Stimulated activated CD4-positive, alpha-beta T cell treated with anti-CD3 and anti-CD28 coated beads, Interleukin-2, amount 100 ng/mL, for 24 hours (primary cell): Measurements from ENCODE around the gene CKLF.
"Not testable (repeated sequence)": the region's sequence is repeated elsewhere in the genome, so short reads cannot be mapped to it uniquely, and the experiment has no call there.

Experiments
- DNase-seq, 2 donors: peaks; one replicate each; pipeline ENCODE4 v3.0.0-alpha.2; 2020

The CKLF gene, protein sequence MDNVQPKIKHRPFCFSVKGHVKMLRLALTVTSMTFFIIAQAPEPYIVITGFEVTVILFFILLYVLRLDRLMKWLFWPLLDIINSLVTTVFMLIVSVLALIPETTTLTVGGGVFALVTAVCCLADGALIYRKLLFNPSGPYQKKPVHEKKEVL

DNA sequence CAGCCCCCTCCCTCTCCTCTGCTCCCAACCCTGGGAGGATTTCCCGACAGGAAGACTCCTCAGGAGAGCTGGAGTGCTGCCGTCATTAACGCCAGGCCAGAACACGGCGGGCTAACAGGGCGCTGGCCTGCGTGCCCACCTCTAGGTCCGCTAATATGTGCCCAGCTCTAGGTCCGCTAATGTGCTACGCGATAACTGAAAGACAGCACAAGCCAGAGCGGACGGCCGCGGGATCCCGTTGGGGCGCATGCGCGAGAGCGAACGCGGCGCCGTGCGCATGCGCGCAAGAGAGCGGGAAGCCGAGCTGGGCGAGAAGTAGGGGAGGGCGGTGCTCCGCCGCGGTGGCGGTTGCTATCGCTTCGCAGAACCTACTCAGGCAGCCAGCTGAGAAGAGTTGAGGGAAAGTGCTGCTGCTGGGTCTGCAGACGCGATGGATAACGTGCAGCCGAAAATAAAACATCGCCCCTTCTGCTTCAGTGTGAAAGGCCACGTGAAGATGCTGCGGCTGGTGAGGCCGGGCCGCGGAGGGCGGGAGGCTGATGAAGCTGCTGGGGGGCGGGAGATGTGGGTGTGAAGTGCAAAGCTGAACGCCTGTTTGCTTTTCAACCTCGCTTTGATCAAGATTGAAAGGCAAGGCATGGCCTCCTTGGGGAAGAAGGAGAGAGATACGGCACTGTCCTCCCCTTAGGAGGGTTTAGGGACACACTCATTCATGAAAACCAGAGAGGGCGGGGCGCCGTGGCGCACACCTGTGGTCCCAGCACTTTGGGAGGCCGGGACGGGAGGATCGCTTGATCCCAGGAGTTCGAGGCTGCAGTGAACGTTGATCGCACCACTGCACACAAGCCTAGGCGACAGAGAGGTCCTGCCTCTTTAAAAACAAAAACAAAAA is at the start of gene CKLF:
Gene CKLF (plus strand): TSS at position 291 of the 892 bp plus-strand sequence. CDS start 140 bp downstream, at position 431.
- peak; percentile 89 to 91 for DNase-seq

DNA sequence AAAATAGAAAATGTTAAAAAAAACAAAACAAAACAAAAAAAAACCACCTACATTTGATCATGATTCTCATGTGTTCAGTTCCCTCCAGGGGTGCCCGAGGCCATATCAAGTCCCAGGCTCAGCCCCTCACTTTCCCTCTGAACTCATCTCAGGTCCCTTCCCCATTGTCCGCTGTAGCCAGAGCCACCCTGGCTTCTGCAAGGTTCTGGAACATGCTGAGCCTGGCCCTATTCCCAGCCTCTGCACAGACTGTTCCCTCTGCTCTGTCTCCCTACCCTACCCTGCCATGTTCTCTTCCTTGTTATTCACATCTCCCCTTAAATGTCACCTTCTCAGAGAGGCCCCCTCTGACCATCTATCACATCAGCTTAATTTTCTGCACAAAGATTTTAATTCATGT is 49.3 kb upstream of the CKLF start:
- DNase-seq = no peak

DNA sequence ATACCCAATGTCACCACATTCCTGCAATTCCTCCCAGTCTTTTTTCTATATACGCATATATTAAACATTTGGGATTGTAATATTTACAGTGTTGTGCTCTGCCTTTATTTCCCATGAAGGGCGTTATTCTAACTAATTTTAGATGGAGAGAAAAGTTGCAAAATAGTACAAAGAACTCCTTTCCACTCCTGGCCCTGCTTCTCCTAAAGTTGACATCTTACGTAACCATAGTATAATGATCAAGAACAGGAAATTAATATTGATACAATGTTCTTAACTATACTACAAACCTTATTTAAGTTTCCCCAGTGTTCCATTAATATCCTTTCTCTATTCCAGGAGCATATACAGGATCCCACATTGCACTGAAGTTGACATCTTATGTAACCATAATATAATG is 48.8 kb upstream of the CKLF start:
- no peak for DNase-seq

DNA sequence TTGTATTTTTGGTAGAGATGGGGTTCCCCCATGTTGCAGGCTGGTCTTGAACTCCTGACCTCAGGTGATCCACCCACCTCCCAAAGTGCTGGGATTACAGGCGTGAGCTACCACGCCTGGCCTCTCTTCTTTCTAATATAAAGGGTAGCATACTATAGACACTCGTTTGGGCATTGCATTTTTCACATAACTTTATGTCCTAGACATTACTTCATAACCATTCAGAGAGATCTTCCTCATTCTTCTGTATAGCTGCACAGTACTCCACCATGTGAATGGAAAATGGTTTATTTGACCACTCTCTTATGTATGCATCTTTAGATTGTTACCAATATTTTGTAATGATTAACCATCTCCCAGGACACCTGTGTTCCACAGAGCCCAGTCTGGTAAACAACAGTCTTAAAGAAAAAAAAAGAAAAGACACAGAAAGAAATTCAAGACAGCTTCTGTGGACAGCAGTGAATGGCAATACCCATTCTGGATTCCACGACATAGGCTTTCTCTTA is 44.6 kb upstream of the CKLF start:
- no peak for DNase-seq

DNA sequence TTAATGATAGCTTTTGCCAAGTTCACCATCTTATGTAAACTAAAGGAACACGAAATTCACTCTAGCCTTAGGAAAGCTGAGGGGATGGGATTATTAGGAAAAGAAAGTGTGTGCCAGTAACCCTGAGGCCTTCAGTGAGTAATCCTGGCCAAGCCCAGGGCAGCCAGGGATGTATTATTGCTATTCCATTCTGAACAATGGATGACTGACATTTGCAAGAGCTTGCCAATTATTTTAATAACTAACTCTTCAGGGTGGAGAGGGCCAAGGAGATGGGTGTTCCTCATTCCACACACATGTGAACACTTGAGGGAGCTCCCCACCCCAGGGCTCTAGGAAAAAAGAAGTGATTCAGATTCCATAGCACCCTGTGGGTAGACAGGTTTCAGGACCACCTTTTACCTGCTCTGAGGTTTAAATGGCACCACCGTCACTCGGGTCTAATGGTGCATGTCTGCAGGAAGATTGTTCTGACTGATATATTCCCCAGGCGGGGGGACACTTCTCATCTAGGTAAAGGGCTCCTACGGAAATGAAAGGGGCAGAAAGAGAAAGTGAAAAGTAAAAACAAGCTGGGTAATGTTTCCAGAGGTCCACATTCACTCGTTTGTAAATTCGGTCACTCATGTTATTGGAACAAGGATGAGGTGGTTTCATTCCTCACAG is 44.0 kb upstream of the CKLF start:
- no peak for DNase-seq

DNA sequence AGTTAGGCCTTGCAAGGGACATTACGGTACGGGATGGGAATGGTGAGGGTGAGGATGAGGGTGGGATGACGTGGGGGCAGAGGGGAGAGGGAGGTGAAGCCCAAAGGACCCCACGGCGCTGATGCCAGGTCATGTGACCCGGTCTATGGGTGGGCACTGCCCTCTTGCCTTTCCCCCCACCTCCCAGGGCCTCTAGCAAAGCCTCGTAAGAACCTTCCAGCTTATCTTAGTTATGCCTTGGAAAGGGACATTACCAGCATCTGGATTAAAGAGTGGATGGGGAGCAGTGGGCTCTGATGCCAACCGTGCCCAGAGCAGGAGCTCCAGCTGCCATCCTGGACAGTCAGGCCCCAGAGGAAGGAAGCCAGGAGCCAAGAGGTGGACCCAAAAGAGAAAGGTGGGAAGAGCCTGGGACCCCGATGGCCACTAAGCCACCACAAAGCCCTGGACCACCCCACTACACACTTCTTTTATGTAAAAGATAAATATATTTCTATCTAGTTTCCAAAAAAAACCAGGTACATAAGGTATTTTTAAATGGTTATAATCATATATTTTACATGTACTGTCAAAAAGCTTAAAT is 43.4 kb upstream of the CKLF start:
- no peak for DNase-seq

DNA sequence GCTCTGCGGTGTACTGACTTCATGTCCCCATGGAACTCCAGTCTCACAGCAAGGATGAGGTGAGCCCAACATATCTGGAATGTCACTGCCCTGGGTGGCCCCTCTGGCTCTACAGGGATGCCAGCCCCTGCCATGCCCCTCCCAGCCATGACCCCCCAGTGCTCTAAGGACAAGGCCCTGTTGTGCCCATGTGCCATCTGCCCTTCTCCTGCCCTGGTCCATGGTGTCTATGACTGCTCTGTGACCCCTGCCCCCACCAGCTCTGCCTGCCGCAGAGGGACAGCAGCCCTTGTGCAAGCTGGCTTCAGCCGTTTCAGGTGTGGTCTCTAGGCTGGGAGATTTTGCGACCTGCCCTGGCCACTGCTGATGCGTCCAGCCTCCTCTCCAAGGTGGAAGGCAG is 42.8 kb upstream of the CKLF start:
- no peak for DNase-seq

DNA sequence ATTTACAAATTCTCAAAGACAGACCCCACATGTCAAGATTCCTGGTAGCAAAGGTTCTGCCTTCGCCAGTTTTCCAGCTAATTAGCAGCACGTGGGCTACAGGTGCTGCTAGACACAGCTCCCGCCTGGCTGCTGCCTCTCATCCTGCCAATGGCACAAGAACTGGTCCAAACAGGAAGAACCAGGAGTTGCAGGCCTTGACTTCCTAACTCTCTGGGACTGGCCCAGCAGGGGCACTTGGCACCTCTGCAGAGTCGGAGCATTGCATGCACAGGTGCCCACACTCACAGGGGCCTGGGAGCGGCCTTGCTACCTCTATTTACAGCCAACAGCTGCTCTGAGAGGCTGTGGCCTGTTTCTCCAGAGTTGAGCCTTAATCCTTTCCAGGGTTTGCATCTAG is 42.1 kb upstream of the CKLF start:
- no peak for DNase-seq

DNA sequence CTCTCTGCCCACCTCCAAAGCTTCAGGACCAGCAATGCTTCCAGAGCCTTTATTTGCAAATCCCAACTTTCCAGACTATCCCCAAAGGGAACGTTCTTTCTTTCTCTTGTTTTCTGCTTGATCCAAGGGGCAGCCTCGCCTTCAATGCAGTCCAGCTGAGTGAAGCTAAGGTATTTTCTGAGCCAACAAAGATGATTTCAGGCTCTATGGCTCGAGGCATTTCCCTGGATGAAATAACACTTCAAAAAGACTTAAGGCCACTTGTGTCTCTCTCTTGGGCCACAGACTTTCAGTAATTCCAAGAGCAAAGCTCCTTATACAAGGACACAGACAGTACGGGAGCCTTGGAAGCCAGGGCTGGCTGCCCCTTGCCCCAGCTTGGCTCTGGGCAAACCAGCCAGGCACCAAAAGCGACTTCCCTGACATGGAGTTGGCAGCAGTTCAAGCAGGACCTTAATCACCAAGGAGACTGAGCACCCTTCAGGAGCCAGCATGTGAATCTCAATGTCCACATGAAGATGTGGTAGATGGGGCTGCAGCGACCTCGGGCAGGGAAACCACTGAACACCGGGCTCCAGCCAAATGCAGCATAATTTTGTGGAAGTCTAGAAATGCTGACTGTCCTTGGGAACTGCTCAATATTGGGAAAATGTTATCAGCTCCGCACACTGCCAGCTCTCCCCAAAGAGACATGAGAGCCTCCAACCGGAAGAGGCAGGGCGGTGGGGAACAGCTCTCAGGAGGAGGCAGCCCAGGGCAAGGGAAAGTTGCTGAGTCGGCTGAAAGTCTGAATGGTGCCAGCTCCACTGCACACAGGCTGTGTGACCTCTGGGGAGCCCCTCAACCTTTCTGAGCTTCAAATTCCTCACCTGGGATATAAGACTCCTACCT is 41.4 kb upstream of the CKLF start:
- no peak for DNase-seq

DNA sequence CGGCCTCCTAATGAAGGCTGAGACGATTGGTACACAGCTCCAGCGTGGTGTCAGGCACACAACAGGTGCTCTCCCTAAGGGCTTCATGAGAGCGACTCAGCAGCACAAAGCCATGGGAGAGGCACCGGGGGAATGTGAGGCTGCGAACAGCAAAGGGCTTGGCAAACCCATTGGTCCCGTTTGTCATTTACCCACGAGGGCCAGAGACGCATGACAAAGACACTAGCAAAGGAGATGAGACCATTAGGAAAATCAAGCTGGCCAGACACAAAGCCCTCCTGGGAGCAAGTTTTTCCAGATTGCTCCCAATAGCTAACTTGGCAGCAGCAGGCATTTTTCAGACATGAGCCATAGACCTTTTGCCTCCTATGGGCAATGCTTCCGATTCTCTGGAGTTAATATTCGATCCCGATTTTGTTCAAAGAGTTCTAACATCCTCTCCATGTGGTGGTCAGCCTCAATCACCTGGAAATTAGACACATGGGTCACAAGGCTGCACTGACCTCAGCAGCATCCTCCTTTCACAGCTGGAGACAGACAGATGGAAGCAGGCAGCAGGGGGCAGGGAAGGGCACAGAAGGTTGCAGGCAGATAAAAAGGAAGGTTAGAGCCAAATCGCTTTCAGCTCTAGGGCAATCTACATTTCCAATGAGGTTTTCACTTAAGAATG is 40.6 kb upstream of the CKLF start:
- no peak for DNase-seq

DNA sequence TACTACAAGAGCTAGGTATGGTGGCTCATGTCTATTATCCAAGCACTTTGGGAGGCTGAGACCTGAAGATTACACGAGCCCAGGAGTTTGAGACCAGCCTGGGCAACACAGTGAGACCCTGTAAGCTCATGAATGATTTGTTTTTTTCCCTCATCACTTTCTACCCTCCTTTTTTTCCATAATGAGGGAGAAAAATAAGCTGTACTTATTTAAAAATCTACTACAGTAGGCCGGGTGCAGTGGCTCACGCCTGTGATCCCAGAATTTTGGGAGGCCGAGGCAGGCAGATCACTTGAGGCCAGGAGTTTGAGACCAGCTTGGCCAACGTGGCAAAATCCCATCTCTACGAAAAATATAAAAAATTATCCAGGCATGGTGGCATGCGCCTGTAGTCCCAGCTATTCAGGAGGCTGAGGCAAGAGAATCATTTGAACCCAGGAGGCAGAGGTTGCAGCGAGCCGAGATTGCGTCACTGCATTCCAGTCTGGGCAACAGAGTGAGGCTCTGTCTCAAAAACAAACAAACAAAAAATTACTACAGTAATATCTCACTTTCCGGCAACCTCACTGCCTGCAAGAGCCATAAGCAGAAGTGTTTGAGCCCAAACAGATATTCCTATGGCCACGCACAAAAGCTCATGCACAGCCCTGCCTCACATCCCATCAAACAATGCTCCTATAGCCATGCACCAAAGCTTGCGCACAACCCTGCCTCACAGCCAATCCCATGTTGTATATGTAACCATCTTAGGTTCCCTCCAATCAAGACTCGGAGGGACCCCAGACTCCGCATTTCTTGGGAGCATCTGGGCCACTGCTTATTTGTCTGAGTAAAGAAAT is 39.9 kb upstream of the CKLF start:
- DNase-seq = no peak

DNA sequence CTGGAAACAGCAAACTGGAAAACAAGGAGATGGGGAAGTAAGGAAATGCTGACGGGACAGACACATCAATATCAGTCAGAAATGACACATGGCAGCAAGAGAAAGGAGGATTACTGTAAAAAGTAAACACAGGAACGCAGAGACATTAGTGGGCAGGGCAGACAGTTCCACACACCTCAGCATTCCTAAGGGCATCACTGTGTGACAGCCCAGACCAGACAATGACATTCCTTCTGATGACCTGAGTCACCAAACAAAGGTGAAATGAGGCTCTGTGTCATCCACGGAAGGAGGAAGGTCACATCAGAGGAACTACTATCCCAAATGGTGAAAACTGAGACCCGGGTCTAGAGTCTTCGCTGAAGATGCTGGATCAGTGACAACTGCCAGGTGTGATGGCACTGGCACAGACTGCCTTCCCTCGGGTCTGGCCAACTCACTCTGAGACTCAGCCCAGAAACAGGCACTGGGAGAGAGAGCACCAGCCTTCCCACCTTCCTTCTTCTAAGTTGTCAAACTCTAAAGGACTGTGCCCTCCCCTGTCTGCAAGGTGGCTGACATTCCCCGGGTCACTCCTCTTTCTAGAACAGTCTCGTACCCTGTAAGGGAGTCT is 39.2 kb upstream of the CKLF start:
- DNase-seq = no peak

DNA sequence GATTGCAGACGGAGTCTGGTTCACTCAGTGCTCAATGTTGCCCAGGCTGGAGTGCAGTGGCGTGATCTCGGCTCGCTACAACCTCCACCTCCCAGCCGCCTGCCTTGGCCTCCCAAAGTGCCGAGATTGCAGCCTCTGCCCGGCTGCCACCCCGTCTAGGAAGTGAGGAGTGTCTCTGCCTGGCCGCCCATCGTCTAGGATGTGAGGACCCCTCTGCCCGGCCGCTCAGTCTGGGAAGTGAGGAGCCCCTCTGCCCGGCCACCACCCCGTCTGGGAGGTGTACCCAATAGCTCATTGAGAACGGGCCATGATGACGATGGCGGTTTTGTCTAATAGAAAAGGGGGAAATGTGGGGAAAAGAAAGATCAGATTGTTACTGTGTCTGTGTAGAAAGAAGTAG is 38.0 kb upstream of the CKLF start:
- DNase-seq = not testable (repeated sequence)

DNA sequence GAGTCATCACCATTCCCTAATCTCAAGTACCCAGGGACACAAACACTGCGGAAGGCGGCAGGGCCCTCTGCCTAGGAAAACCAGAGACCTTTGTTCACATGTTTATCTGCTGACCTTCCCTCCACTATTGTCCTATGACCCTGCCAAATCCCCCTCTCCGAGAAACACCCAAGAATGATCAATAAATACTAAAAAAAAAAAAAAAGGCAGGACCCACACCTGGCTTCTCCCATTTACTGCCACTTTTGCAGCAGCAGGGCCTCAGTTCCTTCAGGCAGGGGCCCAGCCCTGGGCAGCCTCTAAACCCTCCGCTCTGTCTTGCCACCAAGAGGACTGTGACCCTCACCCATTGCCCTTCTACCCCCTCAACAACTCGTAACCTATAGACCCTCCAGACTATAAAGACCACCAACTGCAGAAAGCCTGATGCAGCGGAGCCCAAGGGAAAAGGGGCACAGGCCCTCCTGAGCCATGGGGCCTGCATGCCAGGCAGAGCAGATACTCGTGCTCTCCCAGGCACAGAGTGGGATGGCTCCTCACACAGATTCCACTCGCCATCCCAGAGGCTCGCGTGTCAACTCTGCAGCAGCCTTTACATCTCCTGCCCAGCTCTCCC is 37.3 kb upstream of the CKLF start:
- DNase-seq = not testable (repeated sequence)

DNA sequence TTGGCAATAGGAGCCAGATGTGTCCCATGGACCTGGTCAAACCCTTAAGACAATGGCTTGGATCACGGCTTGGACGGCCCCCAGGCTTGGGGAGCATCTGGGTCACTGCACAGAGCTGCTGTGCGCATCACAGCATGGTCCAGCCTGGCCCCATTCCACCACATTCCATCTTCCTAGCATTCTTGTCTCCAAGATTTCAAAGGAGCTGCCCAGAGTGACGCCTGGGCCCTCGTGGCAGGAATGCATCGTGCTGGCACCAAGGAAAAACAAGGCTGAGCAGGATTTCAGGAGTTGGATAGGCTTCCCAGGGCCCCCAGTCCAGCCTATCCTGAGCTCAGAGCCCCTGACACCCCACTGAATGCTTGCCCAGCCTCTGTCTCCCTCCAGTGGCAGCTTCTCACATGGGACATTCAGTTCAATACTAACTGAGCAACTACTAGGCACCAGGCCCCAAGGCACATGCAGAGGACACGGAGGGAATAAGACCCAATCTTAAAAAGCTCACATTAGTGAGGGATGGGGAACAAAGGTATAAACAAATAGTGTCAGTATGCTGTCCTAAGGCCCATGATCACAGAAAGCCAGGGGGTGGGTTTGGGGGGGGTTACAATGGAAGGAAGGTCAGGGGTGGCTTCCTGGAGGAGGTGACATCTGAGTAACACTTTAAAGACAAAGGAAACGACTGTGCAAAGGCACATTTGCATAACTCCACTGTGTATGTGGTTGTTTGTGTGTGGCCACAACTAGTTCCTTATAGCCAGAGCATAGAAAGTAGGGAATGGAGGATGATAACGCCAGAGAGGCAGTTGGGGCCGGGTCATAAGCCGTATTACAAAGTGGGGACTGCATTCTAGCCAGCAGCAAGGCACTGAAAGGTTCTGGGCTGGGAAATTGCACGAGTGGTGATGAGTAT is 36.5 kb upstream of the CKLF start:
- DNase-seq = peak in 1 of 2 donors; percentile 37

DNA sequence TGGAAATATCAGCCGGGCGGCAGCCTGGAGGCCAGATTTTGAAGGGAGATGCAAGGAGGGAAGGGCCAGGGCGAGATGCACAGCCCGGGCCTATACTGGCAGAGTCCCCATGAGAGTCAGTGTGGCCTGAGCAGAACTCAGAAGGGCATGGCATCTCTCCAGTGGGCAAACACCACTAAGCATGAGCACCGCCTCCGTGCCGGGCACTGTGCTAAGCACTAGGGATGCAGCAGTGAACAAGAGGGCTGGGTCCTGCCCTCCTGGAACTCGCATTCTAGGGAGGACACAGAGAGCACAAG is 35.9 kb upstream of the CKLF start:
- no peak for DNase-seq

DNA sequence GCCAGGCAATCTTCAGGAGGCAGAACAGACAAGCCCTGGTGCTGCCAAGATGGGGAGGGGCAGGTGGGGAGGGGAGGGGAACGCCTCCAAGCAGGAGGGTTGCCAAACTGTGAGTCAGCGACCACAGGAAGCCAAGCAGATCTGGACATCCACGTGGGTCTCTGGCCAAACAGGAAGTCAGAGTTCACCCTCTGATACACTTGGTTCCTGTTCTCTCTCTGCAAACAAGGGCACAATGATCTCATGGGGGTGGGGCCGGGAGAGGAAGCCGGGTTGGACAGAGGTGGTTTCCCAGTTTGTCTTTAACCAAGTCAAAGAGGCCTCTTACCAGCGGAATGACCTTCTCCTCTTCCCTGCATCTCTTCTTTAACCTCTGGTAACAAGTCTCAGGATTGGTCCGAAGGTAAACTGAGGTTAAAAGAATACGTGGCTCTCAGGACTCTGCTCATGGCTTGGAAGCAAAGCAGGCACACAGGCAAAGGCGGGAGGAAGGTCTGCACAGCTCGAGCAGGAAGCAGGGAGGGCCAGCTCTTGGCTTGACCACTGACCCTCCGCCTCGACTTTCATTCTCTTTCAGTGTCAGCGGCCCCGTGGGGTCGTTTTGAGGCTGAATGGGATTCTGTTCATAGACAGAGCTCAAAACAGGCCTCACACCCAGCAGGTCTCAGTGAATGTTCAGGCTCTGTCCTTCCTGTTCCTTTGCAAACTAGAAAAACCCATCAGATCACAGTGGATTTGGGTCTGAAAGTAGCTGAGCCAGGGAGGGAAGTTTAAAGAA is 35.4 kb upstream of the CKLF start:
- peak; percentile 72 to 81 for DNase-seq
